ENCODE results near the gene ARHGAP23.
"Not testable (repeated sequence)": the region's sequence is repeated elsewhere in the genome, so short reads cannot be mapped to it uniquely, and the experiment has no call there.

Gene ARHGAP23

GRCh38 chr17:38461683-38462082 is 33.4 kb downstream of the ARHGAP23 start:
- DNase-seq = no peak

- DNase-seq = no peak
Observed at GRCh38 chr17:38463451-38463858, 35.2 kb downstream of the ARHGAP23 start.

- DNase-seq = no peak
Observed at GRCh38 chr17:38464251-38464722, 36.0 kb downstream of the ARHGAP23 start.

- DNase-seq = no peak
Observed at GRCh38 chr17:38464723-38465390, 36.6 kb downstream of the ARHGAP23 start.

GRCh38 chr17:38465391-38466345 is 37.4 kb downstream of the ARHGAP23 start:
- no peak for DNase-seq

- DNase-seq = no peak
Observed at GRCh38 chr17:38466346-38467315, 38.4 kb downstream of the ARHGAP23 start.

GRCh38 chr17:38467491-38467890 is 39.2 kb downstream of the ARHGAP23 start:
- no peak for DNase-seq

GRCh38 chr17:38469875-38470274 is 41.6 kb downstream of the ARHGAP23 start:
- DNase-seq = no peak

GRCh38 chr17:38471253-38471652 is 43.0 kb downstream of the ARHGAP23 start:
- not testable (repeated sequence) for DNase-seq

GRCh38 chr17:38474666-38475065 is 46.4 kb downstream of the ARHGAP23 start:
- not testable (repeated sequence) for DNase-seq

GRCh38 chr17:38476549-38476948 is 48.3 kb downstream of the ARHGAP23 start:
- no peak for DNase-seq

- DNase-seq = not testable (repeated sequence)
Observed at GRCh38 chr17:38477417-38477816, 49.2 kb downstream of the ARHGAP23 start.

GRCh38 chr17:38477951-38478350 is 49.7 kb downstream of the ARHGAP23 start:
- not testable (repeated sequence) for DNase-seq

- DNase-seq = not testable (repeated sequence)
Observed at GRCh38 chr17:38478667-38479066, 50.4 kb downstream of the ARHGAP23 start.

GRCh38 chr17:38482039-38482699 is 53.9 kb downstream of the ARHGAP23 start:
- not testable (repeated sequence) for DNase-seq

- not testable (repeated sequence) for DNase-seq
Observed at GRCh38 chr17:38482700-38483043, 54.4 kb downstream of the ARHGAP23 start.

GRCh38 chr17:38484242-38485145 is 56.2 kb downstream of the ARHGAP23 start:
- peak; percentile 61 for DNase-seq

- no peak for DNase-seq
Observed at GRCh38 chr17:38485146-38485468, 56.8 kb downstream of the ARHGAP23 start.

GRCh38 chr17:38485681-38486298 is 57.5 kb downstream of the ARHGAP23 start:
- DNase-seq = not testable (repeated sequence)

- not testable (repeated sequence) for DNase-seq
Observed at GRCh38 chr17:38489774-38490173, 61.5 kb downstream of the ARHGAP23 start.
